ENCODE data around the gene ZNF726. TPM values are rescaled to one million over a fixed set of nuclear protein-coding genes. Genes with fewer than 3 reads are reported as not detected.
"Not testable (repeated sequence)": the region's sequence is repeated elsewhere in the genome, so short reads cannot be mapped to it uniquely, and the experiment has no call there.

ZNF726 gene
- total and polyA plus RNA-seq, 2 donors (not counting 3 experiments of a cell fraction or from before 2014, with no cell fraction given) = 3.8 to 4.7 TPM

- Histone ChIP-seq H4K20me1 (replicated peaks; ENCODE audit: control insufficient read depth, extremely low read depth, insufficient read depth, low read length) (no peaks in the 10 kb centered on the region), H3K27ac (ENCODE audit: insufficient read depth, low read depth, low read length) (no peak overlapping the region), H3K4me1 (ENCODE audit: control insufficient read depth, extremely low read depth, insufficient read depth, low read length) (no peaks in the 10 kb centered on the region), H3K9ac (replicated peaks; ENCODE audit: extremely low read depth, insufficient read depth, low read length) (no peak overlapping the region), H3K27me3 (ENCODE audit: control insufficient read depth in 2 of 2, insufficient read depth in 2 of 2, low read length in 2 of 2) (no peaks in the 10 kb centered on the region), H3K9me3 (replicated peaks; ENCODE audit: control insufficient read depth, insufficient read depth, low read length) (peaks cover 3% of the 10 kb centered on the region), H2AFZ (ENCODE audit: low read depth, low read length) (no peak overlapping the region), H3K4me3 (replicated peaks in 1 of 3; ENCODE audit: insufficient read depth in 1 of 3, low read depth in 1 of 3, low read length in 3 of 3) (no peak overlapping the region), H3K36me3 (ENCODE audit: control insufficient read depth in 2 of 2, extremely low read depth in 1 of 2, insufficient read depth in 2 of 2, low read length in 2 of 2) (no peaks in the 10 kb centered on the region), H3K79me2 (ENCODE audit: control insufficient read depth, insufficient read depth, low read length) (no peaks in the 10 kb centered on the region), H3K4me2 (ENCODE audit: insufficient read depth, low read length) (no peak overlapping the region), H3K9me1 (replicated peaks; ENCODE audit: control insufficient read depth, extremely low read depth, insufficient read depth, low read length) (no peaks in the 10 kb centered on the region)
- intact Hi-C loops (cut with micrococcal nuclease) = no loop called here
- FAIRE-seq = no peak
- no peak for TF ChIP-seq CTCF (IDR thresholded peaks at IDR 0.05; ENCODE audit: extremely low read depth in 1 of 2, insufficient read depth in 1 of 2, low read depth in 1 of 2, low read length in 2 of 2)
- no peak for TF ChIP-seq EZH2 (IDR thresholded peaks at IDR 0.05; ENCODE audit: borderline replicate concordance, low read depth, low read length, severe bottlenecking)
- no peak for TF ChIP-seq FOS (IDR thresholded peaks at IDR 0.05; ENCODE audit: borderline replicate concordance, insufficient read depth, low read length)
- TF ChIP-seq POLR2AphosphoS5 (IDR thresholded peaks at IDR 0.05; ENCODE audit: insufficient read depth, low read depth, low read length) = no peak
- no peak for TF ChIP-seq MYC (IDR thresholded peaks at IDR 0.05; ENCODE audit: low read depth, low read length)
- TF ChIP-seq GATA2 (IDR thresholded peaks at IDR 0.05; ENCODE audit: insufficient read depth, insufficient read length, low read depth, low read length) = no peak
- no peak for TF ChIP-seq JUN (IDR thresholded peaks at IDR 0.05; ENCODE audit: borderline replicate concordance, insufficient read depth, insufficient read length, low read depth)
- TF ChIP-seq POLR2A (IDR thresholded peaks at IDR 0.05; ENCODE audit: low read depth, low read length) = no peak
- no peak for TF ChIP-seq MAX (IDR thresholded peaks at IDR 0.05; ENCODE audit: insufficient read depth, insufficient read length)
- ChIA-PET POLR2A (no interaction called here), CTCF (no interaction called here)
- dilution Hi-C loops (cut with MboI; ENCODE audit: extremely low pct_ligation_motif_present, low sequenced_read_pairs) = no loop called here
- BruUV-seq (replicated peaks) = no TSS peak
- no peak for DNase-seq (ENCODE audit: low read depth, low spot score)
Measured at GRCh38 chr19:23932878-23933277, 18.2 kb downstream of the ZNF726 start.

GRCh38 chr19:23937031-23937430, 22.3 kb downstream of the ZNF726 start:
- dilution Hi-C loops (cut with MboI; ENCODE audit: extremely low pct_ligation_motif_present, low sequenced_read_pairs); H3K27ac ChIP-seq (ENCODE audit: insufficient read depth, low read depth, low read length); H3K4me2 ChIP-seq (ENCODE audit: insufficient read depth, low read length); BruUV-seq (replicated peaks); H3K9ac ChIP-seq (replicated peaks; ENCODE audit: extremely low read depth, insufficient read depth, low read length); H3K4me1 ChIP-seq (ENCODE audit: control insufficient read depth, extremely low read depth, insufficient read depth, low read length); H3K4me3 ChIP-seq (replicated peaks in 1 of 3; ENCODE audit: insufficient read depth in 1 of 3, low read depth in 1 of 3, low read length in 3 of 3); H3K79me2 ChIP-seq (ENCODE audit: control insufficient read depth, insufficient read depth, low read length); H3K36me3 ChIP-seq (ENCODE audit: control insufficient read depth in 2 of 2, extremely low read depth in 1 of 2, insufficient read depth in 2 of 2, low read length in 2 of 2); H3K27me3 ChIP-seq (ENCODE audit: control insufficient read depth in 2 of 2, insufficient read depth in 2 of 2, low read length in 2 of 2); intact Hi-C loops (cut with micrococcal nuclease); POLR2A ChIA-PET; FAIRE-seq; H2AFZ ChIP-seq (ENCODE audit: low read depth, low read length); H3K9me1 ChIP-seq (replicated peaks; ENCODE audit: control insufficient read depth, extremely low read depth, insufficient read depth, low read length); H3K9me3 ChIP-seq (replicated peaks; ENCODE audit: control insufficient read depth, insufficient read depth, low read length); H4K20me1 ChIP-seq (replicated peaks; ENCODE audit: control insufficient read depth, extremely low read depth, insufficient read depth, low read length); DNase-seq (ENCODE audit: low read depth, low spot score); CTCF ChIA-PET: not testable (repeated sequence)

Data from endothelial cell of umbilical vein (primary cell).